ENCODE results near the gene SPZ1. TPM values are rescaled to one million over a fixed set of nuclear protein-coding genes. Genes with fewer than 3 reads are reported as not detected.

SPZ1 gene
- total RNA-seq, 4 donors from 2014 or later: not detected

DNA sequence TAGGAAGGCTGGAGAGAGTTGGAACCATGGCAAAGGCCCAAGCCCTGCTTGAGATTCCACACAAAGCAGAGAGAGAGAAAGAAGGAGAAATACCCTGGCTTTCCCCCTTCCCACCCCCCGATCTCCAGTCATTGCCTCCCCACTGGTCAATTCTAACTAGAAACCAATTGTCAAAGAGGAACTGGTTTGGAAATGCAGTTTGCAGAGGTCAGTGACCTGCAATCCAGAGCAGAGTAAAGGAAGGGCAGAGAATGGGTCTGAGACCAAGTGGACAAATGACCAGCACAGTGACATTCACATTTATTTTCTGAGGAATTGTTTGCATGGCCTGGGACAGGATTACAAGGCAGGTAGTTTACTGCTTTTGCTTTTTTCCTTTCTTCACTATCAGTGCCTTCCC, 50.6 kb downstream of the SPZ1 start:
- DNase-seq: no peak
- Histone ChIP-seq H3K9me3 (no peaks in the 10 kb centered on the region), H3K27me3 (no peaks in the 10 kb centered on the region), H3K4me3 (no peak overlapping the region), H3K4me1 (no peaks in the 10 kb centered on the region), H3K27ac (no peak overlapping the region), H3K36me3 (no peaks in the 10 kb centered on the region)
- TF ChIP-seq, protein P1, sequence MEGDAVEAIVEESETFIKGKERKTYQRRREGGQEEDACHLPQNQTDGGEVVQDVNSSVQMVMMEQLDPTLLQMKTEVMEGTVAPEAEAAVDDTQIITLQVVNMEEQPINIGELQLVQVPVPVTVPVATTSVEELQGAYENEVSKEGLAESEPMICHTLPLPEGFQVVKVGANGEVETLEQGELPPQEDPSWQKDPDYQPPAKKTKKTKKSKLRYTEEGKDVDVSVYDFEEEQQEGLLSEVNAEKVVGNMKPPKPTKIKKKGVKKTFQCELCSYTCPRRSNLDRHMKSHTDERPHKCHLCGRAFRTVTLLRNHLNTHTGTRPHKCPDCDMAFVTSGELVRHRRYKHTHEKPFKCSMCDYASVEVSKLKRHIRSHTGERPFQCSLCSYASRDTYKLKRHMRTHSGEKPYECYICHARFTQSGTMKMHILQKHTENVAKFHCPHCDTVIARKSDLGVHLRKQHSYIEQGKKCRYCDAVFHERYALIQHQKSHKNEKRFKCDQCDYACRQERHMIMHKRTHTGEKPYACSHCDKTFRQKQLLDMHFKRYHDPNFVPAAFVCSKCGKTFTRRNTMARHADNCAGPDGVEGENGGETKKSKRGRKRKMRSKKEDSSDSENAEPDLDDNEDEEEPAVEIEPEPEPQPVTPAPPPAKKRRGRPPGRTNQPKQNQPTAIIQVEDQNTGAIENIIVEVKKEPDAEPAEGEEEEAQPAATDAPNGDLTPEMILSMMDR (IDR thresholded peaks at IDR 0.05): no peak
- no peak for TF ChIP-seq POLR2A (IDR thresholded peaks at IDR 0.05)

Small RNAs within 50 kb of the gene (small RNA-seq; reads per million reads assigned to genes)
- gene AC026410.2 (0 reads per million in 2 donors), gene RF00322 (0 reads per million in 2 donors), gene RNU6-211P (0 to 0.41 reads per million in 2 donors)

Other genes starting within 250 kb of the SPZ1 start
- gene SERINC5, start 64.0 kb upstream of the SPZ1 start, total RNA-seq: 10 to 100 TPM; 22.3 to 40.9 (median 30.3) TPM
- gene ZFYVE16, start 88.1 kb downstream of the SPZ1 start, total RNA-seq: 10 to 100 TPM; 18.2 to 32.2 (median 28.8) TPM
- 10 to 100 TPM in 1 of 4 donors, 1 to 10 TPM in 2, under 1 TPM in 1; 0.35 to 11.6 (median 2.5) TPM for gene FAM151B, start 168.1 kb downstream of the SPZ1 start, total RNA-seq